ENCODE measurements around the gene FAM227A. TPM values are rescaled to one million over a fixed set of nuclear protein-coding genes. Genes with fewer than 3 reads are reported as not detected.

The FAM227A gene
- total RNA-seq (2022; extraction: Qiagen RNA extraction; ENCODE audit: low read depth), result 0.50 to 1.2 TPM (median 0.89 TPM) in 5 replicates

GRCh38 chr22:38656256-38657044, at the start of gene FAM227A, which contains the start of gene CBY1:
TSS of gene FAM227A (minus strand) at chr22:38656392. CDS start at chr22:38650168, 6,224 bp downstream.
TSS of gene CBY1 (plus strand) at chr22:38656638. CDS start at chr22:38668055, 11,417 bp downstream.

DNA sequence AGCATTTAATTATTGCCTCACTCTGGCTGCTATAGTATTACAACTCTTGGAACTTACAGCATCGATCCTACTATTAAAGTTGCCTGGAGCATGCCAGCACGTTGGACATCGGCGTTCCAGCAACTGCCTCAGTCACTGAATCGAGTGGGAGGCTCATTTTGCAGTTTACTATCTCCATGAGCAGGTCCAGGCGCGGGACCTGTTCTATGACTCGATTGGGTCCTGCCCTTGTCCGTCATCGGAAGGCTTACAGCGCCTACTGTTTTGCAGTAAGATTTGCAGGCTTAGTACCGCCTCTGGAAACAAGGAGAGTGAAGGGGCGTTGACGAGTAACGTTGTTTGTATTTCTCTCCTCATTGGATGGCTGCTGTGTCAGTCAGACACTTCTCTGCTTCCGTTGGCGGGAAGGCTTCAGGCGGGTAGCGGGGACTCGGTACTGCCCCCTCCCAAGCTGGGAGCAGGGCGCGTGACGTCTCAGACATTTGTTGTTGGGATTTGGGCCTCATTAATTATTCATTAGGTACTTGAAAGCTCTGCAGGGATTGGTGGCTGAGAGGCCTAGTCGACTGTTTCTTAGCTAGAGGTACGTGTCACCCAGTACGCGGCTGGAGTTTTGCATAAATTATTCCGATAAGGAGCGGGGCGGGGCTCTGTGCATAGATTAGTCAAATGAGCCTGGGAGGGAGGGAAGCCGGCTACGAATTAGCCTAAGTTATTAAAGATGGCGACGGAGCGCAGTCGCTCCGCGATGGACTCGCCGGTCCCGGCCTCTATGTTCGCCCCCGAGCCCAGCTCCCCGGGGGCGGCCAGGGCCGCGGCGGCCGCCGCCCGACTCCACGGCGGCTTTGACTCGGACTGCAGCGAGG, 49.3 kb upstream of the FAM227A start, which contains the start of gene GTPBP1:
Gene GTPBP1 (plus strand): TSS at position 710 of the 866 bp plus-strand sequence. CDS start 12 bp downstream, at position 722.

GRCh38 chr22:38700789-38701628, 44.8 kb upstream of the FAM227A start, which contains the start of gene JOSD1:
TSS of gene JOSD1 (minus strand) at chr22:38700943. CDS start at chr22:38699987, 956 bp downstream.

DNA sequence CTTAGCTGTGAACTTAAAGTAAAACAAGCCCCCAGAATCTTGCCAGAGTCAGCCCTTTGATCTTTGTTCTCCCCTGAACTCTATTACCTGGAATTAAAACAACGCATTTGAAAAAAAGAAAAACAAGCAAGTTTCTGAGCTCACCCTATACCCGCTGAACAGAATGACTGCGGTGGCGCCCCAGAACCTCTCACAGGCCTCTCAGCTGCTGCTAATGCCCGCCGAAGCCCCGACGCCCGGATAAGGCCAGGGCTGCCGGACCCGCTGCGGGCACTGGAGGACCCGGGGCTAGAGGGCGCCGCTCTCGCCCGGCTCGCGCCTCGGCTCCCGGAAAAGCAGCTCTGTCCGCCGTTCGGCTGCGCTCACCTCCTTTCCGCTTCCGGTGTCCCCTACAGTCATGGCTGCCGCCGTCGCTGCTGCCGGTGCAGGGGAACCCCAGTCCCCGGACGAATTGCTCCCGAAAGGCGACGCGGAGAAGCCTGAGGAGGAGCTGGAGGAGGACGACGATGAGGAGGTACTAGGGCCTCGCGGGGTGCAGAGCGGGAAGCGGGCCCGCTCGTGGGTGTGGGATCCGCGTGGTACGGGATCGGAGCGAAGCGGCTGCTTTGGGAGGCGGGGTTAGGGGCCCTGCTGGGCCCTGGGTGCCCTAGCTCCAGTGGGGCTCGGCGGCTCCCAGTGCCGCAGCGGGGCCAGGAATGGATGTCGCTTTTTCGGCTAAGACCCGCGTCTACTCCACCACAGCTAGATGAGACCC, 25.6 kb upstream of the FAM227A start, which contains the start of gene TOMM22:
Gene TOMM22 (plus strand): TSS at position 376 of the 754 bp plus-strand sequence. CDS start 22 bp downstream, at position 398.

DNA sequence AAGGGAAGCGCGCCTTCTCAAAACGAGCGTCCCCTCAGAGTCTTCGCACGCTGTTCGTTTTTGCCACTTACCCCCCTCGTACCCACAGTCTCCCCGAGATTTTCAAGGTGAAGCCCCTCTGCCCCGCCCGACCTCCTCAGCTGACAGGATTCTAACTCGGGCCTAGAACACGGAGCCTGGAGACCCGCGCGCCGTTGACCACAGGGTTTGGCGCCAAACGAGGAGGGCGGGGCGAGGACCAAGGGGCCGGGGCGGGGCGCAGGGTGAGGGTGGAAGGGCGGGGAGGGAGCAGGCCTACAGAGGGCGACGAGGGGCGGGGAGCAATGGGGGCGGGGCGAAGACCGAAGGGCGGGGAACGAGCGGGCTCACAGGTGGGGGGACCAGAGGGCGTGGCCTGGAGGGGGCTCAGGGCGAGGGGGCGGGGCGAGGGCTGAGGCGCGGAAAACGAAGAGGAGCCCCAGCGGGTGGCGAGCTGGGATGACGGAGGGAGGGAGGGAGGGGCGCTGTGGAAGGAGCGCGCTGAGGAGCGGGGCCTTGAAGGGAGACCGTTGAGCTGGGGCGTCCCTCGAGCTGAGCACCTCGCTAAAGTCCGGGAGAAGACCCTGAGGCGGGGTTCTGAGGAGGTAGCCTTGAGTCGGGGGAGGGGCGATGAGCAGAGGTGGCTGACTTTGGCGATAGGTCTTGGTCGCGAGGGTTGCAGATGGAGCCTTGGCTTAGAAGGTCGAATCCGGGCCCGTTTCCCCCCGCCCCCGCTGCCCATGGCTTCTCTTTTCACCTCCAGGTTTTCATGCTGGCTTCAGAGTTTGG, 86.0 kb downstream of the FAM227A start, which contains the start of gene DMC1:
Gene DMC1 (minus strand): TSS at position 212 of the 807 bp plus-strand sequence. CDS start 1,927 bp downstream, outside the sequence.

Other genes starting within 250 kb of the FAM227A start
- 0.07 to 0.20 TPM (median 0.11 TPM) in 5 replicates for gene KCNJ4, start 201.2 kb downstream of the FAM227A start, total RNA-seq (2022; extraction: Qiagen RNA extraction; ENCODE audit: low read depth)
- gene KDELR3, start 188.3 kb downstream of the FAM227A start, total RNA-seq (2022; extraction: Qiagen RNA extraction; ENCODE audit: low read depth), result 17.4 to 21.6 TPM (median 19.7 TPM) in 5 replicates
- 91.2 to 104 TPM (median 91.2 TPM) in 5 replicates for gene DDX17, start 150.1 kb downstream of the FAM227A start, total RNA-seq (2022; extraction: Qiagen RNA extraction; ENCODE audit: low read depth)
- gene DMC1, start 86.2 kb downstream of the FAM227A start, total RNA-seq (2022; extraction: Qiagen RNA extraction; ENCODE audit: low read depth), result 2.9 to 10.9 TPM (median 3.2 TPM) in 5 replicates
- gene CBY1, start 246 bp upstream of the FAM227A start, total RNA-seq (2022; extraction: Qiagen RNA extraction; ENCODE audit: low read depth), result 13.7 to 17.4 TPM (median 15.3 TPM) in 5 replicates
- gene TOMM22, start 25.6 kb upstream of the FAM227A start, total RNA-seq (2022; extraction: Qiagen RNA extraction; ENCODE audit: low read depth), result 58.4 to 84.2 TPM (median 73.2 TPM) in 5 replicates
- 25.6 to 32.4 TPM (median 29.8 TPM) in 5 replicates for gene JOSD1, start 44.6 kb upstream of the FAM227A start, total RNA-seq (2022; extraction: Qiagen RNA extraction; ENCODE audit: low read depth)
- 8.5 to 12.8 TPM (median 10.0 TPM) in 5 replicates for gene GTPBP1, start 49.6 kb upstream of the FAM227A start, total RNA-seq (2022; extraction: Qiagen RNA extraction; ENCODE audit: low read depth)
- 26.7 to 37.1 TPM (median 32.3 TPM) in 5 replicates for gene SUN2, start 99.6 kb upstream of the FAM227A start, total RNA-seq (2022; extraction: Qiagen RNA extraction; ENCODE audit: low read depth)
- gene DNAL4, start 137.8 kb upstream of the FAM227A start, total RNA-seq (2022; extraction: Qiagen RNA extraction; ENCODE audit: low read depth), result 7.7 to 11.0 TPM (median 10.2 TPM) in 5 replicates
- gene NPTXR, start 187.6 kb upstream of the FAM227A start, total RNA-seq (2022; extraction: Qiagen RNA extraction; ENCODE audit: low read depth), result 11.7 to 16.2 TPM (median 12.7 TPM) in 5 replicates
- 31.4 to 35.2 TPM (median 32.6 TPM) in 5 replicates for gene CBX6, start 215.8 kb upstream of the FAM227A start, total RNA-seq (2022; extraction: Qiagen RNA extraction; ENCODE audit: low read depth)